K562 (cell line): ENCODE results near the gene IRF3. TPM values are rescaled to one million over a fixed set of nuclear protein-coding genes. Genes with fewer than 3 reads are reported as not detected.

ENCODE experiments used
- ATAC-seq: fragments of 200-7000 bp; cut with Tn5 transposase; 3 replicates; pipeline ENCODE4 v1.9.1; 2020; ENCODE audit warnings: moderate library complexity
- BruUV-seq: library from RNA; stranded (reverse); fragments of 400-500 nt; replicated peaks from 2 replicates; lab custom pipeline; 2021; lab: Mats Ljungman, UMichigan
- CTCF ChIA-PET: fragments of 300-600 bp; formaldehyde crosslinking; extraction: SDS; loops from one replicate; lab custom pipeline; 2021; ENCODE audit warnings: low intra/inter-chr PET ratio; lab: Yijun Ruan, JAX
- POLR2A ChIA-PET: fragments of 300-600, 350-650 bp; sonication (Branson Sonifier 250); formaldehyde crosslinking; extraction: SDS; loops from one replicate; lab custom pipeline; 2021; ENCODE audit warnings: antibody characterized with exemption, inconsistent platforms; lab: Yijun Ruan, JAX
- DNase-seq, 4 experiments: peaks; one replicate each; pipeline versions ENCODE4 v3.0.0 to v3.0.0-alpha.2; 2011 to 2018; ENCODE audit warnings: low spot score in 3 of 4, mixed read lengths in 3 of 4; ENCODE audit errors: extremely low read depth in 1 of 4
- FAIRE-seq: peaks from 2 replicates; lab custom pipeline; 2011; peaks lifted over from hg19 to GRCh38; lab: Jason Lieb, UNC
- H2AFZ ChIP-seq: 2 replicates; pipeline ENCODE4 v1.6.0; 2011; ENCODE audit warnings: low read depth, low read length, control low read depth, inconsistent platforms
- H3K27ac ChIP-seq: fragments of 200-600 bp; 3 replicates; pipeline ENCODE4 v1.8.0; 2011; ENCODE audit warnings: low read depth, mild to moderate bottlenecking, control low read depth, inconsistent platforms, low read length, moderate library complexity, mixed read lengths; ENCODE audit errors: extremely low read depth
- H3K27me3 ChIP-seq, 2 experiments: fragments of 300-600 bp in 1 of 2; 2 replicates in 1 of 2; 3 replicates in 1 of 2; pipeline versions ENCODE4 v1.6.0 to v1.8.0; 2011; ENCODE audit warnings: inconsistent platforms in 2 of 2, low read length in 2 of 2, mild to moderate bottlenecking in 1 of 2, mixed read lengths in 1 of 2, moderate library complexity in 1 of 2; ENCODE audit not compliant: control insufficient read depth in 2 of 2, insufficient read depth in 2 of 2
- H3K36me3 ChIP-seq: fragments of 300-600 bp; 3 replicates; pipeline ENCODE4 v1.8.0; 2011; ENCODE audit warnings: mild to moderate bottlenecking, low read length, inconsistent platforms; ENCODE audit not compliant: control insufficient read depth, insufficient read depth
- H3K4me1 ChIP-seq, 2 experiments: fragments of 200-600 bp in 1 of 2; replicated peaks in 1 of 2; 2 replicates in 1 of 2; 3 replicates in 1 of 2; pipeline versions ENCODE4 v1.5.1 to v1.8.0; 2011; ENCODE audit warnings: inconsistent platforms in 2 of 2, low read length in 2 of 2, mild to moderate bottlenecking in 1 of 2, mixed read lengths in 1 of 2, moderate library complexity in 1 of 2; ENCODE audit not compliant: control insufficient read depth in 2 of 2, insufficient read depth in 2 of 2
- H3K4me2 ChIP-seq: 2 replicates; pipeline ENCODE4 v1.6.1; 2011; ENCODE audit warnings: low read length, control low read depth, inconsistent platforms, mixed read lengths; ENCODE audit not compliant: insufficient read depth
- H3K4me3 ChIP-seq: fragments of 200-600 bp; sonication (generic), shearing (Covaris generic); 2 replicates; pipeline ENCODE4 v1.5.1; 2016; ENCODE audit warnings: control low read depth, inconsistent platforms
- H3K79me2 ChIP-seq: fragments of 200-600 bp; 3 replicates; pipeline ENCODE4 v1.8.0; 2011; ENCODE audit warnings: low read length, inconsistent platforms; ENCODE audit not compliant: control insufficient read depth, insufficient read depth
- H3K9ac ChIP-seq, 2 experiments: 2 replicates each; pipeline versions ENCODE4 v1.6.0 to v1.6.1; 2011; ENCODE audit warnings: low read depth in 2 of 2, low read length in 2 of 2, control low read depth in 1 of 2, inconsistent platforms in 1 of 2, mild to moderate bottlenecking in 1 of 2, mixed read lengths in 1 of 2; ENCODE audit not compliant: insufficient read depth in 1 of 2
- H3K9me1 ChIP-seq: one replicate; pipeline ENCODE4 v1.6.0; 2011; ENCODE audit warnings: inconsistent platforms, mild to moderate bottlenecking, low read length, moderate library complexity; ENCODE audit not compliant: control insufficient read depth, insufficient read depth
- H3K9me3 ChIP-seq: replicated peaks from 2 replicates; pipeline ENCODE4 v1.5.1; 2011; ENCODE audit warnings: low read depth, low read length, inconsistent platforms; ENCODE audit not compliant: control insufficient read depth, insufficient read depth
- H4K20me1 ChIP-seq: replicated peaks from 2 replicates; pipeline ENCODE4 v1.6.1; 2011; ENCODE audit warnings: low read length, inconsistent platforms, mixed read lengths; ENCODE audit not compliant: control insufficient read depth, insufficient read depth
- DMBX1 ChIP-seq: fragments of 250-450 bp; sonication (Bioruptor Pico); IDR thresholded peaks from 2 replicates; pipeline ENCODE4 v1.8.0; 2022; ENCODE audit warnings: inconsistent platforms, mild to moderate bottlenecking, moderate library complexity, borderline replicate concordance
- ELF2 ChIP-seq: fragments of 250-450 bp; sonication (Bioruptor Pico); IDR thresholded peaks from 2 replicates; pipeline ENCODE4 v1.5.0; 2021; ENCODE audit warnings: mild to moderate bottlenecking
- ESRRB ChIP-seq: fragments of 250-450 bp; sonication (Bioruptor Pico); IDR thresholded peaks from 2 replicates; pipeline ENCODE4 v1.5.0; 2020; ENCODE audit warnings: mild to moderate bottlenecking, moderate library complexity, borderline replicate concordance
- RBBP5 ChIP-seq: fragments of 200-600 bp; sonication (generic); IDR thresholded peaks from 2 replicates; pipeline ENCODE4 v1.6.1; 2012; ENCODE audit warnings: borderline replicate concordance, mild to moderate bottlenecking, low read length, control low read depth, inconsistent platforms; ENCODE audit not compliant: insufficient read depth, poor library complexity, severe bottlenecking
- SIRT6 ChIP-seq: IDR thresholded peaks from one replicate; pipeline ENCODE4 v1.6.1; 2012; ENCODE audit warnings: low read depth, mild to moderate bottlenecking, control low read depth, inconsistent platforms, low read length, moderate library complexity
- ZFPM2 ChIP-seq: fragments of 250-450 bp; sonication (Bioruptor Pico); IDR thresholded peaks from 2 replicates; pipeline ENCODE4 v1.5.1; 2022; ENCODE audit warnings: mild to moderate bottlenecking
- WGBS: fragments of 100-300 bp; shearing (Covaris generic); methylation state at CpG from one replicate; pipeline ENCODE4 v1.1.6; 2016; ENCODE audit warnings: low coverage, mixed read lengths; ENCODE audit not compliant: insufficient coverage; ENCODE audit errors: missing lambda C conversion rate; 5-methylcytosine and 5-hydroxymethylcytosine counted together
- in situ Hi-C: fragments of 300-500 bp; cut with MboI; formaldehyde crosslinking; loops from 4 replicates; pipeline ENCODE4 v1.15.0; 2018; ENCODE audit warnings: inconsistent platforms, mixed read lengths
- intact Hi-C: fragments of 100-400 bp; cut with micrococcal nuclease; formaldehyde crosslinking; loops from 2 replicates; pipeline ENCODE4 v1.14.2; 2022
- polyA plus RNA-seq, 8 experiments: library from polyadenylated mRNA; depleted of rRNA in 4 of 8; stranded (reverse) in 5 of 8; unstranded in 3 of 8; fragments of >200 nt; fragmentation: Nextera tagmentation in 2 of 8; fragmentation: Illumina TruSeq in 1 of 8; extraction: Ambion mirVana in 2 of 8; extraction: Trizol in 1 of 8; gene quantifications; 2 replicates each; pipeline versions ENCODE4 v1.2.1 to v1.2.3, GENCODE V29; 2011 to 2014; ENCODE audit warnings: inconsistent platforms in 1 of 8, missing spikeins in 1 of 8
- total RNA-seq, 7 experiments: library from RNA; depleted of rRNA in 6 of 7; stranded (reverse); fragments of >200 nt in 6 of 7; fragmentation: Illumina TruSeq in 2 of 7; extraction: Trizol in 2 of 7; gene quantifications; 2 replicates each; pipeline versions ENCODE4 v1.2.1 to v1.2.3, GENCODE V29; 2011 to 2021; ENCODE audit warnings: low replicate concordance in 1 of 7
- TF ChIP-seq, protein P1 (sequence below): fragments of 450-650 bp; formaldehyde crosslinking; IDR thresholded peaks from 2 replicates; pipeline ENCODE4 v1.4.0; 2022; ENCODE audit warnings: missing genetic modification characterization

IRF3 gene
- total and polyA plus RNA-seq, 9 of the 15 experiments (the other 6 are each of a cell fraction or from before 2014, with no cell fraction given): 7.5 to 145 (median 65.4) TPM

DNA sequence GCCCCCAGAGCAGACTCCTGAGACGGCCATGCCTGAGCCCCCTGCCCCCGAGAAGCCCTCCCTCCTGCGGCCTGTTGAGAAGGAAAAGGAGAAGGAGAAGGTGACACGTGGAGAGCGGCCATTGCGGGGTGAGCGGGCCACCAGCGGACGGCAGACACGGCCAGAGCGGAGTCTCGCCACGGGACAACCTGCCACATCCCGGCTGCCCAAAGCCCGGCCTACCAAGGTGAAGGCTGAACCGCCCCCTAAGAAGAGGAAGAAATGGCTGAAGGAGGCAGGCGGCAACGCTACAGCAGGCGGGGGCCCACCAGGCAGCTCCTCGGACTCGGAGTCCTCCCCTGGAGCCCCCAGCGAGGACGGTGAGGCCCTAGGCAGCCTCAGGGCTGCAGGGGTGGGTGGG is 49.8 kb downstream of the IRF3 start:
- no peaks in the 10 kb centered on the region for H3K27me3 ChIP-seq
- BruUV-seq: no TSS peak
- in situ Hi-C loops: no loop called here
- no peak overlapping the region for H2AFZ ChIP-seq
- ChIA-PET POLR2A (no interaction called here), CTCF (no interaction called here)
- H3K9me1 ChIP-seq: peaks cover 2% of the 10 kb centered on the region
- no peak overlapping the region for H3K4me3 ChIP-seq
- peaks cover 0 to 10% of the 10 kb centered on the region in 2 experiments; a peak in 2 of 5 replicates for H3K4me1 ChIP-seq
- peaks cover 74% of the 10 kb centered on the region; the same call in 1 of the 3 replicates for H3K36me3 ChIP-seq
- ATAC-seq (no peak), FAIRE-seq (no peak), DNase-seq (no peak)
- H3K9me3 ChIP-seq: no peaks in the 10 kb centered on the region
- H3K79me2 ChIP-seq: peaks cover 3% of the 10 kb centered on the region; the same call in 1 of the 3 replicates
- intact Hi-C loops: no loop called here
- WGBS: 94% methylated on average over 14 of the region's 23 CpGs
- TF ChIP-seq ESRRB: no peak
- TF ChIP-seq ZFPM2 (CRISPR knock-in tag): no peak
- TF ChIP-seq, protein P1, sequence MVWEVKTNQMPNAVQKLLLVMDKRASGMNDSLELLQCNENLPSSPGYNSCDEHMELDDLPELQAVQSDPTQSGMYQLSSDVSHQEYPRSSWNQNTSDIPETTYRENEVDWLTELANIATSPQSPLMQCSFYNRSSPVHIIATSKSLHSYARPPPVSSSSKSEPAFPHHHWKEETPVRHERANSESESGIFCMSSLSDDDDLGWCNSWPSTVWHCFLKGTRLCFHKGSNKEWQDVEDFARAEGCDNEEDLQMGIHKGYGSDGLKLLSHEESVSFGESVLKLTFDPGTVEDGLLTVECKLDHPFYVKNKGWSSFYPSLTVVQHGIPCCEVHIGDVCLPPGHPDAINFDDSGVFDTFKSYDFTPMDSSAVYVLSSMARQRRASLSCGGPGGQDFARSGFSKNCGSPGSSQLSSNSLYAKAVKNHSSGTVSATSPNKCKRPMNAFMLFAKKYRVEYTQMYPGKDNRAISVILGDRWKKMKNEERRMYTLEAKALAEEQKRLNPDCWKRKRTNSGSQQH: no peak
- TF ChIP-seq SIRT6: no peak
- TF ChIP-seq RBBP5: no peak
- no peak for TF ChIP-seq ELF2 (CRISPR knock-in tag)
- no peak for TF ChIP-seq DMBX1 (CRISPR knock-in tag)
- no peak overlapping the region for H3K27ac ChIP-seq
- H4K20me1 ChIP-seq: no peaks in the 10 kb centered on the region; the same call in 1 of the 2 replicates
- H3K4me2 ChIP-seq: no peak overlapping the region
- no peak overlapping the region for H3K9ac ChIP-seq
